Stimulated activated CD8-positive, alpha-beta memory T cell treated with anti-CD3 and anti-CD28 coated beads, Interleukin-15, amount 100 ng/mL, for 4 hours (primary cell): Measurements from ENCODE around the gene KCTD16.

ENCODE experiments used
- DNase-seq, 2 donors: peaks; one replicate each; pipeline ENCODE4 v3.0.0-alpha.2; 2020; ENCODE audit warnings: low read depth in 2 of 2

The KCTD16 gene

GRCh38 chr5:144333336-144333920, 162.8 kb downstream of the KCTD16 start:
- no peak for DNase-seq

GRCh38 chr5:144335561-144335960, 164.9 kb downstream of the KCTD16 start:
- no peak for DNase-seq

GRCh38 chr5:144336191-144336961, 165.7 kb downstream of the KCTD16 start:
- no peak for DNase-seq

- DNase-seq: no peak
Measured at GRCh38 chr5:144352330-144352729, 181.7 kb downstream of the KCTD16 start.

GRCh38 chr5:144352732-144353317, 182.2 kb downstream of the KCTD16 start:
- no peak for DNase-seq

GRCh38 chr5:144356489-144356888, 185.8 kb downstream of the KCTD16 start:
- DNase-seq: no peak

- DNase-seq: no peak
Measured at GRCh38 chr5:144361406-144361805, 190.7 kb downstream of the KCTD16 start.

GRCh38 chr5:144365885-144366284, 195.2 kb downstream of the KCTD16 start:
- no peak for DNase-seq

GRCh38 chr5:144367991-144368390, 197.3 kb downstream of the KCTD16 start:
- no peak for DNase-seq

- no peak for DNase-seq
Measured at GRCh38 chr5:144368556-144368955, 197.9 kb downstream of the KCTD16 start.

- no peak for DNase-seq
Measured at GRCh38 chr5:144369006-144369405, 198.3 kb downstream of the KCTD16 start.

- DNase-seq: no peak
Measured at GRCh38 chr5:144370273-144370672, 199.6 kb downstream of the KCTD16 start.

- DNase-seq: no peak
Measured at GRCh38 chr5:144374637-144375036, 204.0 kb downstream of the KCTD16 start.

- DNase-seq: no peak
Measured at GRCh38 chr5:144377207-144377606, 206.5 kb downstream of the KCTD16 start.

- no peak for DNase-seq
Measured at GRCh38 chr5:144378681-144379080, 208.0 kb downstream of the KCTD16 start.

- no peak for DNase-seq
Measured at GRCh38 chr5:144385597-144385996, 214.9 kb downstream of the KCTD16 start.

- no peak for DNase-seq
Measured at GRCh38 chr5:144386315-144386714, 215.6 kb downstream of the KCTD16 start.

- no peak for DNase-seq
Measured at GRCh38 chr5:144390133-144390532, 219.5 kb downstream of the KCTD16 start.

GRCh38 chr5:144391044-144391443, 220.4 kb downstream of the KCTD16 start:
- no peak for DNase-seq

GRCh38 chr5:144393641-144394435, 223.2 kb downstream of the KCTD16 start:
- DNase-seq: no peak

- DNase-seq: no peak
Measured at GRCh38 chr5:144395704-144396103, 225.0 kb downstream of the KCTD16 start.

- DNase-seq: no peak
Measured at GRCh38 chr5:144403058-144403457, 232.4 kb downstream of the KCTD16 start.
